AG04449 (cell line): ENCODE data around the gene CENPX.

Experiments
- CTCF ChIA-PET: fragments of 350-600 bp; formaldehyde crosslinking; extraction: SDS; loops from one replicate; lab custom pipeline; 2021; ENCODE audit warnings: antibody characterized with exemption; lab: Yijun Ruan, JAX
- POLR2A ChIA-PET: fragments of 400-600, 350-600 bp; formaldehyde crosslinking; extraction: SDS; loops from one replicate; lab custom pipeline; 2020; ENCODE audit warnings: antibody characterized with exemption, inconsistent platforms; lab: Yijun Ruan, JAX
- DNase-seq: peaks from one replicate; pipeline ENCODE4 v3.0.0-alpha.2; 2010; ENCODE audit warnings: low read depth, low spot score
- H3K4me3 ChIP-seq: 2 replicates; pipeline ENCODE4 v1.5.1; 2011; ENCODE audit warnings: low read depth, mild to moderate bottlenecking, control low read depth, low read length
- TF ChIP-seq, protein P1 (sequence below): IDR thresholded peaks from one replicate; pipeline ENCODE4 v1.5.1; 2011; ENCODE audit warnings: mild to moderate bottlenecking, moderate library complexity, low read length, control low read depth, inconsistent platforms; ENCODE audit not compliant: insufficient read depth; ENCODE audit errors: missing control alignments

Gene CENPX

DNA sequence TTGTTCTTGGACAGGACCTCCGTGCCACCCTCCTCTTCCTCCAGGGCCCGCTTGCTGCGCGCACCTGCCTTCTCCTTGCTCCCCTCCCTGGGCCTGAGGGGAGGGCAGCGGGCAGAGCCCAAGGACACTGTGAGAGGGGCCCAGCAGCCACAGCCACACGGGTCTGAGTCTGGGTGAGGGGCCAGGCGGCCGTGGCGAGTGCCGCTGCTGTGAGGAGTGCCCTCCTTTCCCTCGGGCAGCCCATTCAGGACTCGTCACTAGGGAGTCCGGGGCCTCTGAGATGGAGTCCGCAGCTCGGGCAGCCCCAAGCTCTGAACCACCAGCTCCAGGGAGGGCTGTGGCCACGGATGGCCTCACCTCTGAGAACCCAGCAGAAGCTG lies 37.3 kb upstream of the CENPX start:
- POLR2A ChIA-PET: interaction anchor here (0.5 to 1.5 kb wide), 4 partner anchors 10 to 22 kb away, joined by 3 to 7 read pairs (median 4); partner anchors contain the start of gene DCXR
- TF ChIP-seq, protein P1, sequence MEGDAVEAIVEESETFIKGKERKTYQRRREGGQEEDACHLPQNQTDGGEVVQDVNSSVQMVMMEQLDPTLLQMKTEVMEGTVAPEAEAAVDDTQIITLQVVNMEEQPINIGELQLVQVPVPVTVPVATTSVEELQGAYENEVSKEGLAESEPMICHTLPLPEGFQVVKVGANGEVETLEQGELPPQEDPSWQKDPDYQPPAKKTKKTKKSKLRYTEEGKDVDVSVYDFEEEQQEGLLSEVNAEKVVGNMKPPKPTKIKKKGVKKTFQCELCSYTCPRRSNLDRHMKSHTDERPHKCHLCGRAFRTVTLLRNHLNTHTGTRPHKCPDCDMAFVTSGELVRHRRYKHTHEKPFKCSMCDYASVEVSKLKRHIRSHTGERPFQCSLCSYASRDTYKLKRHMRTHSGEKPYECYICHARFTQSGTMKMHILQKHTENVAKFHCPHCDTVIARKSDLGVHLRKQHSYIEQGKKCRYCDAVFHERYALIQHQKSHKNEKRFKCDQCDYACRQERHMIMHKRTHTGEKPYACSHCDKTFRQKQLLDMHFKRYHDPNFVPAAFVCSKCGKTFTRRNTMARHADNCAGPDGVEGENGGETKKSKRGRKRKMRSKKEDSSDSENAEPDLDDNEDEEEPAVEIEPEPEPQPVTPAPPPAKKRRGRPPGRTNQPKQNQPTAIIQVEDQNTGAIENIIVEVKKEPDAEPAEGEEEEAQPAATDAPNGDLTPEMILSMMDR: no peak
- DNase-seq: no peak
- CTCF ChIA-PET: interaction anchor here (1.7 kb wide), 1 partner anchor 40 kb away, joined by 6 read pairs; no protein-coding TSS in a partner anchor
- no peak overlapping the region for H3K4me3 ChIP-seq

DNA sequence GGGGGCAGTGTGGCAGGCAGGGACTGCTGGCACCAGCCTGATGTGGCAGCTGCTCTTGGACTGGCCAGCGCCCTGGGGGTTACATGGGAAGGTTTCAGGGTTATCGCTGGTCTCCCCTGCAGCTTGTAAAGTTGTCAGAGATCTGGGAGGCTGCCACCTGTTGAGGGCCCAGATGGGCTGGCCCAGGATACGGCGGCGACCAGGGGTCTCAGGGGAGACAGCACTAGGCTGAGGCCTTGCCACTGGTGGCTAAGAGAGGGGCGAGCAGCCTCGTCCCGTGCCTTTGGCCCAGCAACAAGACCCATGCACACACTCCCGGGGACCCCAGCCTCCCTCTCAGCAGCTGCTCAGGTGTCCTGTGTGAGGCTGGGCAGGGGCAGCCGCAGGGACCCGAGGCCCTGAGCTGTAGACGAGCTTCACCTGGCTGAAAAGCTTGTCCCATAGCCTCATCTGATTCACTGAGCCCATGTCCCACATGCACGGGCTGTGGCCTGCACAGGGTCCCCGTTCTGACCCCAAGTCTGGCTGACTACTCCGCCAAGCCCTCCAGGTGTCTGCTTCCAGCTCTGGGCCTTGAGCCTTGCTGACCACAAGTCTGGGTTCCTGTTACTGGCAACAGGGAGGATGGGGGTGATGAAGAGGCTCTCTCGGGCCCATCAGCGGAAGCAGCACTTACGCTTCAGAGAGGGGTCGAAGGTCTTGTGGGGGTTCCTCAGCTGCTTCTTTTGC lies 36.8 kb upstream of the CENPX start:
- no peak for DNase-seq
- H3K4me3 ChIP-seq: no peak overlapping the region
- POLR2A ChIA-PET: interaction anchor here (0.5 to 1.5 kb wide), 5 partner anchors 10 to 39 kb away, joined by 3 to 7 read pairs (median 4); partner anchors contain the start of genes DCXR and FASN
- TF ChIP-seq, protein P1: no peak
- CTCF ChIA-PET: interaction anchor here (1.7 kb wide), 1 partner anchor 39 kb away, joined by 6 read pairs; no protein-coding TSS in a partner anchor

DNA sequence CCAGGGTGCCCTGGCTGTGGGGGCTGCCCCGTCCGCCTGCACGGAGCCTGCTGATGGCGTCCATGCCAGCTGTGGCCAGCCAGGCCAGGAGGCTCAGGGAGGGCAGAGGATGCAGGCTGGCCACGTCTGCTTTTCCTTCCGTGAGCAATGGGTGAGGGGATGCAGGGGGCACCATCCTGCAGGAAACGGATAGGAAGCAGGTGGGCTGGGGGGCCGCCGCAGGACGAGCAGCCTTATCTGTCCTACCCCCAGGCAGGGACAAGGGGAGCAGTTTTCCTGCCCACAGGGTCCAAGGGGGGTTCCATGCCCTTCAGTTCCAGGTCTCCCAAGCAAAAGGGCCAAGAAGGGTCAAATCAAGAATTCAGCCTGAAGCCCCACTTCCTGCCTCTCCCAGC lies 36.2 kb upstream of the CENPX start:
- TF ChIP-seq, protein P1: no peak
- DNase-seq: no peak
- ChIA-PET CTCF (no interaction called here), POLR2A (interaction anchor here (1.3 to 1.5 kb wide), 3 partner anchors 9 to 39 kb away, joined by 4 to 7 read pairs (median 4); partner anchors contain the start of genes DCXR and FASN)
- no peak overlapping the region for H3K4me3 ChIP-seq

DNA sequence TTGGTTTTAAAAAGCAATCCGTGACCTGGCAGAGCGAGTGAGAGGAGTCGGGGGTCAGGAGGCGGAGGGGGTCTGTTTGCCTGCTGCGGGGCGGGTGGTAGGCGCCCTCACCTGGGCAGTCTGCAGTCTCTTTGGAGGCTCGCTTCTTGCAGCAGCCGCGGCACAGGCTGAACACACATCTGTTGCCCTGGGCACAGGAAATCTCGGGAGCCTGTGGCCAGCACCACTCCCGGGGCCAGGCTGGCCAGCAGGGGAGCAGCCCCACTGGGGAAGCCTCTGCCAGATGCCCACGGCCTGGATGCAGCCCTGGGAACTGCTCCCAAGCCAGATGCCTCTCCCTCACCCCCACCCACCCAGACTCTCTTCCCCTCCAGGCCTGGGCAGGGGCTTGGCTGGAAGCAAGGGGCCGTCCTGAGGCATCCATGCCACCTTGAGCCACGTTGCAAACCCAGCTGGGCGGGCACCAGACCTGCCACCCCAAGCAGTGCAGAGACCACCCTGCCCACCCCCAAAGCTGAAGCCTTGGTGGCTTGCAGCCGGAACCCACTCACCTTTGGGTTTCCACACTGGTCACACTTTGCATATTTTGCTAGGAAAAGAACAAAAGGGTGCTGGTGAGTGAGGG lies 35.7 kb upstream of the CENPX start:
- H3K4me3 ChIP-seq: no peak overlapping the region
- CTCF ChIA-PET: no interaction called here
- no peak for DNase-seq
- POLR2A ChIA-PET: interaction anchor here (1.3 to 1.5 kb wide), 2 partner anchors 21 to 40 kb away, joined by 4 to 7 read pairs; partner anchors contain the start of genes DCXR and FASN
- TF ChIP-seq, protein P1: no peak

DNA sequence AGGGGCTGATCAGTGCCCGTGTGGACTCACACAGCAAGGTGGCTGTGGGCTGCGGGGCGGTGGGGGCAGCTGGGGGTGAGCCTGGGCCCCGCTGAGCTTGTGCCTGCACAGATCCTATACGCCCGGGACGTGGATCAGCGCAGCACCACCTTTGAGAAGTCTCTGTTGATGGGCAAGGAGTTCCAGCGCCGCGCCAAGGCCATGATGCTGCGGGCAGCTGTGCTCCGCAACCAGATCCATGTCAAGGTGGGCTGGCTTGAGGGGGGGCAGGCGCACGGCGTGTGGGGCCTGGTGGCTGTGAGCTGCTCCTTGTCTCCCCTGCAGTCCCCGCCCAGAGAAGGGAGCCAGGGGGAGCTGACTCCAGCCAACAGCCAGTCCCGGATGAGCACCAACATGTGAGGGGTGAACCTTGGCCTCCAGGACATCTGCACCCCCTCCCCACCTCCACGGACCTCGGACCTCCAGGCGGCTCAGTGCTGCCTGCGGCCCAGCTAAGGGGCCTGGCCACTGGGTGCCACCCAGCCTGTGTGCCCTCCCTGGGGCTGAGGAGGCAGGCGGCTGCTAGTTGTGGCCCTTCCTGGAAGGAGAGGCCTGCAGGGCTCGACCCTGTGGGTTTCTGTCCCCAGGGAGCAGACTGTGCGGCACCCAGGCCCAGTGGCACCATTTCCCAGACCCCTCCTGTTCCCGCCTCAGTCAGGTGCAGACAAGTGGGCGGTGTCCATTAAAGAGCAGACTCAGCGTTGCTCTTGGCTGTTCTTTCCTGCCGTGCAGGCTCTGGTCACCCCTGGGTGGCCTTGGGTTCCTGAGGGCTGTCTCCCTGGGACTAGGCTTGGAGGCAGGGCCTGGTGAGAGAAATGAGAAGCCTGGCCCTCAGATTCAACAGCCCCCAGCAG lies 34.3 kb upstream of the CENPX start:
- no peak for DNase-seq
- no peak overlapping the region for H3K4me3 ChIP-seq
- ChIA-PET POLR2A (no interaction called here), CTCF (no interaction called here)
- TF ChIP-seq, protein P1: no peak
